ENCODE measurements around the gene MOGAT1.

The MOGAT1 gene

GRCh38 chr2:222671259-222672067 lies at the start of gene MOGAT1:
TSS of gene MOGAT1 (plus strand) at chr2:222671658. CDS start at chr2:222671786, 128 bp downstream.
- DNase-seq (ENCODE audit: extremely low read depth, low read depth) = no peak
- TF ChIP-seq CTCF (IDR thresholded peaks at IDR 0.05; ENCODE audit: low read depth, low read length, missing control alignments) = no peak
- H3K4me3 ChIP-seq (replicated peaks; ENCODE audit: low read depth, low read length) = peak within 1 kb of the TSS; percentile 40

- TF ChIP-seq CTCF (IDR thresholded peaks at IDR 0.05; ENCODE audit: low read depth, low read length, missing control alignments) = no peak
- DNase-seq (ENCODE audit: extremely low read depth, low read depth) = no peak
- H3K4me3 ChIP-seq (replicated peaks; ENCODE audit: low read depth, low read length) = no peak overlapping the region
Measured at GRCh38 chr2:222621893-222622292, 49.6 kb upstream of the MOGAT1 start.

GRCh38 chr2:222622910-222623309 lies 48.5 kb upstream of the MOGAT1 start:
- no peak for DNase-seq (ENCODE audit: extremely low read depth, low read depth)
- no peak overlapping the region for H3K4me3 ChIP-seq (replicated peaks; ENCODE audit: low read depth, low read length)
- TF ChIP-seq CTCF (IDR thresholded peaks at IDR 0.05; ENCODE audit: low read depth, low read length, missing control alignments) = no peak

- H3K4me3 ChIP-seq (replicated peaks; ENCODE audit: low read depth, low read length) = no peak overlapping the region
- DNase-seq (ENCODE audit: extremely low read depth, low read depth) = no peak
- no peak for TF ChIP-seq CTCF (IDR thresholded peaks at IDR 0.05; ENCODE audit: low read depth, low read length, missing control alignments)
Measured at GRCh38 chr2:222623756-222624309, 47.6 kb upstream of the MOGAT1 start.

GRCh38 chr2:222627764-222628163 lies 43.7 kb upstream of the MOGAT1 start:
- no peak overlapping the region for H3K4me3 ChIP-seq (replicated peaks; ENCODE audit: low read depth, low read length)
- no peak for DNase-seq (ENCODE audit: extremely low read depth, low read depth)
- no peak for TF ChIP-seq CTCF (IDR thresholded peaks at IDR 0.05; ENCODE audit: low read depth, low read length, missing control alignments)

GRCh38 chr2:222635295-222635694 lies 36.2 kb upstream of the MOGAT1 start:
- no peak for TF ChIP-seq CTCF (IDR thresholded peaks at IDR 0.05; ENCODE audit: low read depth, low read length, missing control alignments)
- H3K4me3 ChIP-seq (replicated peaks; ENCODE audit: low read depth, low read length) = no peak overlapping the region

More at GRCh38 chr2:222635295-222635694, 36.2 kb upstream of the MOGAT1 start:
- DNase-seq (ENCODE audit: extremely low read depth, low read depth) = no peak
